Stimulated activated CD4-positive, alpha-beta T cell treated with anti-CD3 and anti-CD28 coated beads, Interleukin-15, amount 100 ng/mL, for 1 hour (primary cell): ENCODE results near the gene CHMP6.
A peak's percentile ranks its signal among the peaks of the same experiment; 100 is the strongest.

Experiments used
- DNase-seq, 2 donors: peaks; one replicate each; pipeline ENCODE4 v3.0.0-alpha.2; 2020; ENCODE audit warnings: low read depth in 1 of 2, low spot score in 1 of 2

Gene CHMP6

GRCh38 chr17:80991645-80992076 lies at the start of gene CHMP6:
TSS of gene CHMP6 (plus strand) at chr17:80991841. CDS start at chr17:80991919, 78 bp downstream.
- peak; percentile 59 to 69 for DNase-seq

GRCh38 chr17:80942423-80943345 lies 49.0 kb upstream of the CHMP6 start:
- no peak for DNase-seq

- DNase-seq, result no peak
These were observed 48.1 kb upstream of the CHMP6 start for GRCh38 chr17:80943346-80944145.

- no peak for DNase-seq
These were observed 47.3 kb upstream of the CHMP6 start for GRCh38 chr17:80944326-80944725.

GRCh38 chr17:80945736-80946135 lies 45.9 kb upstream of the CHMP6 start:
- DNase-seq, result no peak

GRCh38 chr17:80946449-80946848 lies 45.2 kb upstream of the CHMP6 start:
- no peak for DNase-seq

- DNase-seq, result no peak
These were observed 44.3 kb upstream of the CHMP6 start for GRCh38 chr17:80947200-80947940.

GRCh38 chr17:80948019-80948975 lies 43.3 kb upstream of the CHMP6 start:
- no peak for DNase-seq

GRCh38 chr17:80948976-80949450 lies 42.6 kb upstream of the CHMP6 start:
- DNase-seq, result no peak

- DNase-seq, result no peak
These were observed 41.9 kb upstream of the CHMP6 start for GRCh38 chr17:80949451-80950421.

GRCh38 chr17:80950466-80951120 lies 41.0 kb upstream of the CHMP6 start:
- DNase-seq, result no peak

- DNase-seq, result no peak
These were observed 40.2 kb upstream of the CHMP6 start for GRCh38 chr17:80951121-80952090.

- DNase-seq, result no peak
These were observed 39.4 kb upstream of the CHMP6 start for GRCh38 chr17:80952291-80952690.

GRCh38 chr17:80953471-80954315 lies 37.9 kb upstream of the CHMP6 start:
- no peak for DNase-seq

GRCh38 chr17:80955078-80955477 lies 36.6 kb upstream of the CHMP6 start:
- DNase-seq, result no peak

GRCh38 chr17:80955671-80956280 lies 35.9 kb upstream of the CHMP6 start:
- no peak for DNase-seq
